Measurements from ENCODE around the gene AMDHD1.

- no peak for TF ChIP-seq CTCF (IDR thresholded peaks at IDR 0.05)
- no peak for TF ChIP-seq POLR2AphosphoS5 (IDR thresholded peaks at IDR 0.05)
- no peak for TF ChIP-seq POLR2A (IDR thresholded peaks at IDR 0.05)
Measured at GRCh38 chr12:96015672-96016071, 72.5 kb downstream of the AMDHD1 start.
